PC-3 (cell line): ENCODE results near the gene ATM.

ENCODE experiments used
- CTCF ChIP-seq: fragments of 300-600 bp; sonication (generic); conservative IDR thresholded peaks from 2 replicates; pipeline ENCODE4 v1.5.1; 2017; ENCODE audit warnings: antibody characterized with exemption, low read depth, mild to moderate bottlenecking, low read length
- EZH2phosphoT487 ChIP-seq: fragments of 300-600 bp; sonication (generic); IDR thresholded peaks from 2 replicates; pipeline ENCODE4 v1.6.1; 2018; ENCODE audit warnings: mild to moderate bottlenecking, antibody characterized with exemption, low read length, borderline replicate concordance

- TF ChIP-seq CTCF: no peak
- TF ChIP-seq EZH2phosphoT487: no peak
Measured at GRCh38 chr11:108218455-108218854, 4.4 kb upstream of the ATM start.
